ENCODE results near the gene CD300LG.

- no peak for TF ChIP-seq POLR2A (IDR thresholded peaks at IDR 0.05)
- TF ChIP-seq CTCF (IDR thresholded peaks at IDR 0.05), result no peak
These were observed 7.5 kb downstream of the CD300LG start for GRCh38 chr17:43854498-43854897.

Data from body of pancreas (tissue), 4 donors.